Left lobe of liver (tissue), 2 donors: ENCODE results near the gene EPS15. TPM values are rescaled to one million over a fixed set of nuclear protein-coding genes. Genes with fewer than 3 reads are reported as not detected.
"Not testable (repeated sequence)": the region's sequence is repeated elsewhere in the genome, so short reads cannot be mapped to it uniquely, and the experiment has no call there.

Source experiments
- ATAC-seq: fragments of 200-7000 bp; cut with Tn5 transposase; one replicate; pipeline ENCODE4 v1.9.1; 2020; ENCODE audit warnings: mild to moderate bottlenecking, moderate library complexity
- DNase-seq: peaks from one replicate; pipeline ENCODE4 v3.0.0-alpha.2; 2020; ENCODE audit warnings: low spot score
- total RNA-seq: library from RNA; stranded (reverse); gene quantifications from one replicate; pipeline ENCODE4 v1.2.1, GENCODE V29; 2021
- donor health status: DM: no; HTN: no; CAD: no; lungs with moderate emphysema.
- donor health status: DM: no; HTN: yes; CAD: no.

The EPS15 gene
- total RNA-seq, 1 donor from 2014 or later = 26.1 TPM

GRCh38 chr1:51433972-51434510 lies 85.0 kb downstream of the EPS15 start:
- DNase-seq (no peak), ATAC-seq (no peak)

DNA sequence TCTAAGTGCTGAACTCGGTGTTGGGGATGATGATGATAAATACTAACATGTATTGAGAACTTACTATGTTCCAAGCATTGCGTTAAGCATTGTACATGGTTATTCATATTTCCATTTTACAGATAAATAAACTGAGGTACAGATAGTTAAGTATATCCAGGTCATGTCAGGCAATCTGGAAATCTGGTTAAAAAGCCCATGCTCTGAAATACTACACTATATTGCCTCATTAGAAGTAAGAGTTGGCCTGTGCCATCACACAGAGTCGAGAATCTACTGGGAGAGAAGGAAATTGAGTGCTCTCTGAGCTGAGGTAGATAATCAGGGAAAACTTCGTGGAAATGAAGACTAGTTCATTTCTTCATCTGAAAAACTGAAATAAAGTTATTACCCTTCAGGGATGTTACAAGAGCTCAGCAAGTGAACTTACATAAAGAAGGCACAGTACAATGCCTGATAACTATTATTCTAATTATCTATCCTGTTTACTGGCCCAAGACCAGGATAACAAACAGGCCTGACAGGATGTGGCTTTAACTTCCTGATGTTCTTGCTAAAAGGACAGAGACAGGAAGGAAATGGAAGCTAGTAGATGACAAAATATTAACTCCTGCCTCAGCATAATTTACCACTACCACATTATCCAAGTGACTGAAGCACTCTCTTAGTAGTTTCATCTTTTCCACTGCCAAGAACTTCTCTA lies 85.6 kb downstream of the EPS15 start:
- DNase-seq (no peak), ATAC-seq (peak; percentile 56)

- DNase-seq (no peak), ATAC-seq (no peak)
These were observed 86.9 kb downstream of the EPS15 start for GRCh38 chr1:51432146-51432545.

GRCh38 chr1:51427438-51427837 lies 91.6 kb downstream of the EPS15 start:
- ATAC-seq (no peak), DNase-seq (no peak)

GRCh38 chr1:51425955-51426354 lies 93.1 kb downstream of the EPS15 start:
- DNase-seq (no peak), ATAC-seq (peak; percentile 55)

- ATAC-seq (no peak), DNase-seq (no peak)
These were observed 93.8 kb downstream of the EPS15 start for GRCh38 chr1:51425273-51425672.

- peak; percentile 51 for ATAC-seq
- no peak for DNase-seq
These were observed 95.8 kb downstream of the EPS15 start for GRCh38 chr1:51423073-51423821.

- DNase-seq (no peak), ATAC-seq (no peak)
These were observed 96.5 kb downstream of the EPS15 start for GRCh38 chr1:51422367-51423072.

- DNase-seq = no peak
- peak; percentile 66 for ATAC-seq
These were observed 97.1 kb downstream of the EPS15 start for GRCh38 chr1:51421964-51422363.

DNA sequence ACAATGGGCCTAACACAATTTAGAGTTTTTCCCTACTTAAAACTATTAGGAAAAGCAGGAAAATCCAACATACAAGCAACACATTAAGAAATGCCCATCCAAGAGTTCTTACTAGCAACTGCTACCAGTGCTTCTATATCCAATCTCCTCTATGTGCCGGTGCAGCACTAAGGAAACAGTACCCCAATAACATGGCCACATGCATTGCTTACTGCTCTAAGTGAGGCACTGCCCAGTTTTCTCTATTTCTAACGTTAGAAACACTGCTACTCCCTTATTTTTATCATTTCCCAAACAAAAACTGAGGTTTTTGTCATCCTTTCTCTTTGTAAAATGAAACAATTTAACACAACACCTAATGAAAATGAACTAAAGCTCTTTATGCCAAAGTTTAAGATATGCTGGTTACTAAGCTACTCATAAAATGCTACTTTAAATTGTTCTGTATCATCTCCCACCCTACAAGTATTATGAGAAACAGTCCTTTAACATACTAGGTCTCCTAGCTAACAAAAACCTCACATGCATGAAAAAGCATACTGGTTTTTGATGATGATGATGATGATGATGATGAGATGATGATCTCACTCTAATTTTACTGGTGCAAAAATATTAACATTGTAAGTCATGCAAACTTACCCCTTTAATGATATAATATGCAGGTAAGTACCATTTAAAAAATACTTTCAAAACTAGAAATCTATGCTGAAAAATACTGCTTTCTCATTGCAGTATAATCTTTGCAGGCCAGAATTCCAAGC lies 98.0 kb downstream of the EPS15 start:
- ATAC-seq (no peak), DNase-seq (no peak)

- ATAC-seq = no peak
These were observed 100.6 kb downstream of the EPS15 start for GRCh38 chr1:51418384-51418959.

GRCh38 chr1:51417496-51418383 lies 101.3 kb downstream of the EPS15 start:
- no peak for ATAC-seq

More at GRCh38 chr1:51418384-51418959, 100.6 kb downstream of the EPS15 start:
- DNase-seq = no peak

GRCh38 chr1:51416910-51417309 lies 102.2 kb downstream of the EPS15 start:
- DNase-seq = no peak
- ATAC-seq = no peak

More at GRCh38 chr1:51417496-51418383, 101.3 kb downstream of the EPS15 start:
- DNase-seq = no peak

GRCh38 chr1:51415963-51416362 lies 103.1 kb downstream of the EPS15 start:
- no peak for ATAC-seq
- DNase-seq = no peak

DNA sequence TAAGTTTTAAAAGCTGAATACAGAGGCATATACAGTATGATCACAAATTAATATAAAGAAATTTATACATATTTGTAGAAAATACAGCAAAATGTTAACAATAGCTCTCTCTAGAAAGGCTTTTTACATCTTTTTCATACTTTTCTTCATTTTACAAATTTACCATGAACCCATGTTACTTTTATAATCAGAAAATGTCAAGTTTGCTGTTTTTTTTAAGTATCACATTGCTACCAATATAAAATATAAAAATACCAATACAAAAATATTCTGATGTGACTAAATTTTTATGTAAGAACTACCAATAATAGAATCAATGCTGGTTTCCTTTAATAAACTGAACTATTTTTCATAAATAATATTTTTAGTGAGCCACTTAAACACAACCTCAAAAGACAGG lies 104.3 kb downstream of the EPS15 start:
- ATAC-seq (no peak), DNase-seq (no peak)

- ATAC-seq, DNase-seq: not testable (repeated sequence)
These were observed 107.2 kb downstream of the EPS15 start for GRCh38 chr1:51411820-51412219.

DNA sequence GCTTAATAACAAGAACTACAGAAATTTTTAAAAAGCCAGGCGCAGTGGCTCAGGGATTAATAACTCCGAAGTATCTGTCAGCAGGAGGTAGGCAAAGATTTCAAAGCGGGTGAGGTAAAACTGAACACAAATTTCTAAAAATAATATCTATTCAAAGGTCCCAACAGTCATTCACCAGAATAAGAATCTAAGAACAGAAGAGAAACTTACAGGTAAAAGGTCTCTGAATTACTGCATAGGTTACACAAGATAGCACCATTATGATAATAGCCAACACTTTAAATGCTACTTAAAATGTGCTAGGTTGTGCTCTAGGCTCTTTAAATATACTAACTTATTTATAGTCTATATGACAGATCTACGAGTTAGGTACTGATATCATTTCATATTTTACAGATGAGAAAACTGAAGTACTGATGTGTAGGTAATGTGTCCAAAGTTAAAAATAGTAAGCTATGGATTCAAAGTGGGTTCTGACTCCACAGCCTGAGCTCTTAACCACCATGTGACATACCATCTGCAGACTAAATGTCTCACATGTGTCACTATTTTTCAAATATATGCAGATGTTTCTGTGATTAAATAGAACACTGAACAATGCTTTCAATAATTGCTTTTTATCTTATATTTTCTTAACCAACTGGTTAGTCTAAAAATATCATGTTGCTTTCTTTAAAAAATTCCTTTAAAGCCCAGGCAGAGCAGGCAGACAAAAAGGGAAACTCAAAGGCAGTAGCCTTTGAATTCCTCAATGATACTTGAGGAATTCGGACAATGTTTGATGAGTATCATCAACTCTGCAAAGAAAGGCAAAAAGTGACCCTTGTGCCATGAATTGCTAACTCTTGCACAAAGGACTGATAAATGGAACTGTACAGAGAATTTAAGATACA lies 108.3 kb downstream of the EPS15 start:
- no peak for DNase-seq
- ATAC-seq = no peak
